Caco-2 (cell line): ENCODE data around the gene NUDT16L1. TPM values are rescaled to one million over a fixed set of nuclear protein-coding genes. Genes with fewer than 3 reads are reported as not detected.

Experiments
- BruUV-seq: library from RNA; stranded (reverse); fragments of 400-500 nt; replicated peaks from 2 replicates; lab custom pipeline; 2021; lab: Mats Ljungman, UMichigan
- CTCF ChIA-PET: fragments of 300-600 bp; sonication (Branson Sonifier 250); formaldehyde crosslinking; loops from one replicate; lab custom pipeline; 2022; ENCODE audit warnings: antibody characterized with exemption; lab: Charles Lee
- POLR2A ChIA-PET: fragments of 300-600 bp; sonication (Branson Sonifier 250); formaldehyde crosslinking; loops from one replicate; lab custom pipeline; 2022; ENCODE audit warnings: antibody characterized with exemption; lab: Charles Lee
- DNase-seq, 2 experiments: peaks; one replicate each; pipeline versions ENCODE4 v3.0.0 to v3.0.0-alpha.2; 2020 to 2022
- H3K27me3 ChIP-seq: replicated peaks from 2 replicates; pipeline ENCODE4 v1.6.0; 2011; ENCODE audit warnings: low read length; ENCODE audit not compliant: control insufficient read depth, insufficient read depth
- H3K36me3 ChIP-seq: 2 replicates; pipeline ENCODE4 v1.5.1; 2011; ENCODE audit warnings: low read length; ENCODE audit not compliant: control insufficient read depth, insufficient read depth
- H3K4me1 ChIP-seq: fragments of 250-450 bp; sonication (Bioruptor Pico); 2 replicates; pipeline ENCODE4 v1.5.1; 2020; ENCODE audit warnings: mild to moderate bottlenecking
- H3K4me3 ChIP-seq: 2 replicates; pipeline ENCODE4 v1.5.1; 2011; ENCODE audit warnings: low read depth, mild to moderate bottlenecking, control low read depth, low read length
- H3K9me3 ChIP-seq: fragments of 250-450 bp; sonication (Bioruptor Pico); 2 replicates; pipeline ENCODE4 v1.5.1; 2020; ENCODE audit warnings: mild to moderate bottlenecking, moderate library complexity
- H3K27ac Mint-ChIP-seq: one replicate; pipeline ENCODE4 v1.8.0; 2022; ENCODE audit warnings: mixed read lengths; ENCODE audit not compliant: unreplicated experiment
- H3K27me3 Mint-ChIP-seq: one replicate; pipeline ENCODE4 v1.8.0; 2022; ENCODE audit warnings: mixed read lengths; ENCODE audit not compliant: insufficient read depth, unreplicated experiment
- H3K36me3 Mint-ChIP-seq: one replicate; pipeline ENCODE4 v1.8.0; 2022; ENCODE audit warnings: mild to moderate bottlenecking, mixed read lengths; ENCODE audit not compliant: insufficient read depth, unreplicated experiment
- H3K4me1 Mint-ChIP-seq: one replicate; pipeline ENCODE4 v1.8.0; 2022; ENCODE audit warnings: low read depth, mixed read lengths; ENCODE audit not compliant: unreplicated experiment
- H3K4me3 Mint-ChIP-seq: one replicate; pipeline ENCODE4 v1.8.0; 2022; ENCODE audit warnings: mild to moderate bottlenecking, moderate library complexity, mixed read lengths; ENCODE audit not compliant: unreplicated experiment
- H3K9me3 Mint-ChIP-seq: one replicate; pipeline ENCODE4 v1.8.0; 2022; ENCODE audit warnings: mixed read lengths; ENCODE audit not compliant: unreplicated experiment
- intact Hi-C: fragments of 100-400 bp; cut with micrococcal nuclease; formaldehyde crosslinking; loops from one replicate; pipeline ENCODE4 v1.10.0; 2022; ENCODE audit not compliant: unreplicated experiment
- total RNA-seq: library from RNA; stranded (reverse); gene quantifications from 2 replicates; pipeline ENCODE4 v1.2.3, GENCODE V29; 2022
- TF ChIP-seq, protein P1 (sequence below), 2 experiments: fragments of 200-600 bp in 1 of 2; IDR thresholded peaks; 1 replicate in 1 of 2; 2 replicates in 1 of 2; pipeline versions ENCODE4 v1.5.1 to v1.8.0; 2011 to 2022; ENCODE audit warnings: antibody characterized with exemption in 1 of 2, control low read depth in 1 of 2, inconsistent platforms in 1 of 2, low read depth in 1 of 2, low read length in 1 of 2, mild to moderate bottlenecking in 1 of 2, moderate library complexity in 1 of 2; ENCODE audit not compliant: insufficient read depth in 1 of 2, severe bottlenecking in 1 of 2, unreplicated experiment in 1 of 2

Gene NUDT16L1
- total RNA-seq, 1 experiment from 2014 or later: 31.3 TPM

DNA sequence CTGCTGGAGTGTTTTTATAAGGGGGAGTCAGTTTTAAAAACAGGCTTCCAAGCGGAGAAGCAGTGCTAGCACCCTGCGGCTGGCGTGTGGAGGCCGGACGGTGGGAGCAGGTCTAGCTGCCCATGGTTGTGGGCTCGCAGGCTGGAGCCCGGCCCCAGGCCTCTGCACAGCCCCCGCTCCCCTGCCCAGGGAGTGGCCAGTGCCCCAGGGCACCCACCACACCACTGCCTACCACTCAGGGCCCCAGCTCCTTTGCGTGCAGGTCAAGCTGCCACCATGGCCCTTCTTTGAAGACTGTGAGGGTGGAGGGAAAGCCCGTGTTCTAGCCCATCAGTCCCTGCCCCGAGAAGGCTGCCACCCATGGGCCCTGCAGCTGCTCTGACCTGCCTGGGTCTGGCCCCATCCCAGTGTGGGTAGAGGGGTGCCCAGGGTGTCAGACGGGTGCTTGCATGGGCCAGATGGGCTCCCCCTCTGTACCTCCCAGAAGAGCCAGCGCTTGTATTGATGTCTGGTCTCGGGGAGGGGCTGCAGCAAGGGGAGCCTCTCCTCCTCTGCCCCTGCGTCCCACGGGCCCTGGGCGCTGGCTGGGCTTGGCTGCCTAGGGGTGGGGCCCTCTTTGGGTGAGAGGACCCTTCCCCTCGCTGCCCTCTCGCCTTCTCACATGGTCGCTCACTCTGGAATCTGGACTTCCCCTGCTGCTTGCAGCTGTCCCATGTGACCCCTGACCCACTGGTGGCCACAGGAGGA, 1.5 kb upstream of the NUDT16L1 start:
- no peaks in the 10 kb centered on the region for H3K9me3 ChIP-seq
- Mint-ChIP-seq H3K9me3 (no peaks in the 10 kb centered on the region), H3K4me3 (peak overlapping the region; percentile 35), H3K27ac (no peak overlapping the region), H3K27me3 (no peaks in the 10 kb centered on the region), H3K36me3 (peaks cover 36% of the 10 kb centered on the region), H3K4me1 (no peaks in the 10 kb centered on the region)
- no TSS peak for BruUV-seq
- no peaks in the 10 kb centered on the region; the same call in 1 of the 2 replicates for H3K36me3 ChIP-seq
- TF ChIP-seq, protein P1, sequence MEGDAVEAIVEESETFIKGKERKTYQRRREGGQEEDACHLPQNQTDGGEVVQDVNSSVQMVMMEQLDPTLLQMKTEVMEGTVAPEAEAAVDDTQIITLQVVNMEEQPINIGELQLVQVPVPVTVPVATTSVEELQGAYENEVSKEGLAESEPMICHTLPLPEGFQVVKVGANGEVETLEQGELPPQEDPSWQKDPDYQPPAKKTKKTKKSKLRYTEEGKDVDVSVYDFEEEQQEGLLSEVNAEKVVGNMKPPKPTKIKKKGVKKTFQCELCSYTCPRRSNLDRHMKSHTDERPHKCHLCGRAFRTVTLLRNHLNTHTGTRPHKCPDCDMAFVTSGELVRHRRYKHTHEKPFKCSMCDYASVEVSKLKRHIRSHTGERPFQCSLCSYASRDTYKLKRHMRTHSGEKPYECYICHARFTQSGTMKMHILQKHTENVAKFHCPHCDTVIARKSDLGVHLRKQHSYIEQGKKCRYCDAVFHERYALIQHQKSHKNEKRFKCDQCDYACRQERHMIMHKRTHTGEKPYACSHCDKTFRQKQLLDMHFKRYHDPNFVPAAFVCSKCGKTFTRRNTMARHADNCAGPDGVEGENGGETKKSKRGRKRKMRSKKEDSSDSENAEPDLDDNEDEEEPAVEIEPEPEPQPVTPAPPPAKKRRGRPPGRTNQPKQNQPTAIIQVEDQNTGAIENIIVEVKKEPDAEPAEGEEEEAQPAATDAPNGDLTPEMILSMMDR (IDR thresholded peaks at IDR 0.05; ENCODE audit: insufficient read depth in 1 of 2, low read depth in 1 of 2, low read length in 1 of 2, severe bottlenecking in 1 of 2, unreplicated experiment in 1 of 2): no peak
- 0 out of 2 replicates have a peak, but pooled peaks cover 6% of the 10 kb centered on the region for H3K4me1 ChIP-seq
- H3K27me3 ChIP-seq: no peaks in the 10 kb centered on the region
- POLR2A ChIA-PET: interaction anchor here (0.5 kb wide), 1 partner anchor 153 kb away, joined by 3 read pairs; the partner anchor contains the start of gene CDIP1
- peak in 1 of 2 experiments; percentile 30 for DNase-seq
- intact Hi-C loops: loop anchor here (2.0 to 5.0 kb wide), 3 partner anchors 75 to 265 kb away; partner anchors contain the start of genes ROGDI and ZNF500
- CTCF ChIA-PET: interaction anchor here (0.6 kb wide), 1 partner anchor 9 kb away, joined by 3 read pairs; no protein-coding TSS in a partner anchor
- no peak overlapping the region for H3K4me3 ChIP-seq

DNA sequence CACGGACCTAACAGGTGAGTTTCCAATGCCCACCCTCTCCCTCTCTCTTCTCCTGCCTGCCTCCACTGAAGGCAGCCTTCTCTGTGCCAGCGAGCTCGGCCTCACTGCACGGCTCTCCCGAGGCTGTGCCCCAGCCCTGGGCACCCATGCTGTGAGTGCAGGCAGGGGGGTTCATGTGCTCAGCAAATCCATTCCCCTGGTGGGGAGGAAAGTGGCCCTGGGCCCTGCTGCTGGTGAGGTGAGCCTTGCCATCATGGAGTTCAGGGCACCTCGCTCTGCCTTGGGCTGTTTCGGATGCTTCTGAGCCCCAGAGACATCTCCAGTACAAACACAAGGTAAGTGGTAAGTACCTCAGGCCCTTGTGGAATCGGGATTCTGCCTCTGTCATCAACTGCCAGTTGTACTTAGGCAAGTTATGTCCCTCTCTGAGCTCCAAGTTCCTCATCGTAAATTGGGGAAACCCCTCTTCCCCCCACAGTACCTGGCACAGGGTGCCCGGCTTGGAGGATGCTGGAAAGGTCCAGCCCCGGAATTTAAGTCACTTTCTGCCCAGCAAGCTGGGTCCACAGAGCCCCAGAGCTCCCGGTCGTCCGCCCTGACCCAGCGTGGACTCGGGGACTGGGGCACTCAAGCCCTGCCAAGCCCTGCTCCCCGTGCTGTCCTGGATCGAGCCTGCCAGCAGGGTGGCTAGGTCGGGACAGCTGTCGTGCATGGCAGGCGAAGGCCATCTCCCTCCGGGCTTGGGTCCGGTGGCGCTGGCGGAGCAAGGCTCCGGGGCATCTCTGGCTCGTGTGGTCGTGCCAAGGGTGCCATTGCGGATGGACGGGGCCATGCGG, 684 bp upstream of the NUDT16L1 start:
- H3K4me3 Mint-ChIP-seq: peak overlapping the region; percentile 76
- CTCF ChIA-PET: interaction anchor here (0.6 to 1.1 kb wide), 2 partner anchors 10 to 42 kb away, joined by 3 read pairs; partner anchors contain the start of genes ANKS3 and DNAAF8
- BruUV-seq: TSS peak; percentile 39
- Histone ChIP-seq H3K9me3 (no peaks in the 10 kb centered on the region), H3K4me1 (0 out of 2 replicates have a peak, but pooled peaks cover 6% of the 10 kb centered on the region), H3K4me3 (peak overlapping the region; percentile 77), H3K36me3 (no peaks in the 10 kb centered on the region; the same call in 1 of the 2 replicates), H3K27me3 (no peaks in the 10 kb centered on the region)
- peaks cover 38% of the 10 kb centered on the region for H3K36me3 Mint-ChIP-seq
- POLR2A ChIA-PET: interaction anchor here (2.1 kb wide), 1 partner anchor 42 kb away, joined by 11 read pairs; the partner anchor contains the start of genes ANKS3 and DNAAF8
- peak in 1 of 2 experiments; percentile 34 for DNase-seq
- H3K9me3 Mint-ChIP-seq: no peaks in the 10 kb centered on the region
- H3K27me3 Mint-ChIP-seq: no peaks in the 10 kb centered on the region
- TF ChIP-seq, protein P1 (IDR thresholded peaks at IDR 0.05; ENCODE audit: insufficient read depth in 1 of 2, low read depth in 1 of 2, low read length in 1 of 2, severe bottlenecking in 1 of 2, unreplicated experiment in 1 of 2): no peak
- no peaks in the 10 kb centered on the region for H3K4me1 Mint-ChIP-seq
- intact Hi-C loops: loop anchor here (2.0 to 5.0 kb wide), 3 partner anchors 74 to 264 kb away; partner anchors contain the start of genes ROGDI and ZNF500
- no peak overlapping the region for H3K27ac Mint-ChIP-seq
